ENCODE measurements around the gene COG5. TPM values are rescaled to one million over a fixed set of nuclear protein-coding genes. Genes with fewer than 3 reads are reported as not detected.

The COG5 gene
- total and polyA plus RNA-seq, 4 experiments from 2014 or later, result 39.3 to 87.8 (median 64.6) TPM

DNA sequence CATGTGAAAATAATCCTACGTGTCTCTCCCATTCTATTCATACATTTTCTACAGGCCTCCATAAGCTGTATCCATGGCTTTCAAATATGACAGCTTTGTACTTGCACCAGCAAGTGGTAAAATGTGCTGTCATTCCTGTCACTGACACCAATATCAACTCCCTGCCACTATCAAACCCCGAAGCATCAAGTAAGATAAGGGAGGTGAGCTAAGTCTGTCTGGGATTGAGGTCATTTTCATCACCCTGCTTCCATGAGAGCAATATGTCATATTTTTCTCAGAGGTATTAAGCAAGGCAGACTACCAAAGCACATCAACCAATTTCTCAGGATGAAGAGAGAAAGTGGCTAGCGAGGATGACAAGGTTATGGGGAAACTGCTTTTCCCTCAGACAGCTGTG lies 82.8 kb downstream of the COG5 start:
- no peak overlapping the region for H3K27ac Mint-ChIP-seq
- Histone ChIP-seq H3K4me1 (ENCODE audit: insufficient read depth, low read length) (no peaks in the 10 kb centered on the region), H3K36me3 (ENCODE audit: insufficient read depth, low read length) (no peaks in the 10 kb centered on the region), H3K27me3 (ENCODE audit: insufficient read depth, low read length) (no peaks in the 10 kb centered on the region), H3K9me3 (ENCODE audit: control insufficient read depth in 1 of 2, low read length in 2 of 2) (no peaks in the 10 kb centered on the region), H3K4me3 (ENCODE audit: low read length in 2 of 2) (no peak overlapping the region), H3K27ac (ENCODE audit: low read depth, low read length) (no peak overlapping the region)
- ChIA-PET CTCF (ENCODE audit: partially characterized antibody) (no interaction called here), POLR2A (ENCODE audit: partially characterized antibody) (no interaction called here)
- H3K9me3 Mint-ChIP-seq, result no peaks in the 10 kb centered on the region
- DNase-seq, result no peak
- intact Hi-C loops (cut with micrococcal nuclease), result no loop called here
- H3K4me3 Mint-ChIP-seq, result no peak overlapping the region
- no peaks in the 10 kb centered on the region for H3K27me3 Mint-ChIP-seq
- H3K4me1 Mint-ChIP-seq, result peaks cover 8 to 15% (median 10%) of the 10 kb centered on the region in 4 donors
- H3K36me3 Mint-ChIP-seq, result no peaks in the 10 kb centered on the region

DNA sequence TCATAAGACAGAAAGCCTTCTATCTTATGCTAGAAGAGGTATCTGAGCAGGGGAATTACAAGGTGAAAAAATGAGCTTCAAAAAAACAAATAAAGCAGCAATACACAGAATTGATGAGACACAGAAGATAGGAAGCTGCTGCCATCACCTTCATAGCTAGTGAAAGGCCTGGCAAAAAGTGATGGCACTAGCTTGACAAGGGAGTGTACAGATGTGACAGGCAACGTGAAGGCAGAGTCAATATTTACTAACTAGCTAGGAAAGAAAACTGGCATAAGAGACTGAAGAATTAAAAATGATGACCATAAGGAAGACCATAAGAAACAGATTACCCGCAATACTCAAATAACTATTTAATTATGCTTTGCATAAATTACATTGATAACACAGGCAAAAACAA lies 84.4 kb downstream of the COG5 start:
- no peak for DNase-seq
- Mint-ChIP-seq H3K27ac (no peak overlapping the region), H3K4me3 (no peak overlapping the region), H3K36me3 (peaks cover 2 to 3% of the 10 kb centered on the region in 2 donors), H3K27me3 (no peaks in the 10 kb centered on the region), H3K4me1 (peaks cover 4 to 9% (median 6%) of the 10 kb centered on the region in 4 donors), H3K9me3 (no peaks in the 10 kb centered on the region)
- Histone ChIP-seq H3K36me3 (ENCODE audit: insufficient read depth, low read length) (no peaks in the 10 kb centered on the region), H3K4me3 (ENCODE audit: low read length in 2 of 2) (no peak overlapping the region), H3K4me1 (ENCODE audit: insufficient read depth, low read length) (no peaks in the 10 kb centered on the region), H3K27ac (ENCODE audit: low read depth, low read length) (no peak overlapping the region), H3K9me3 (ENCODE audit: control insufficient read depth in 1 of 2, low read length in 2 of 2) (no peaks in the 10 kb centered on the region), H3K27me3 (ENCODE audit: insufficient read depth, low read length) (no peaks in the 10 kb centered on the region)
- intact Hi-C loops (cut with micrococcal nuclease), result no loop called here
- ChIA-PET POLR2A (ENCODE audit: partially characterized antibody) (no interaction called here), CTCF (ENCODE audit: partially characterized antibody) (no interaction called here)

DNA sequence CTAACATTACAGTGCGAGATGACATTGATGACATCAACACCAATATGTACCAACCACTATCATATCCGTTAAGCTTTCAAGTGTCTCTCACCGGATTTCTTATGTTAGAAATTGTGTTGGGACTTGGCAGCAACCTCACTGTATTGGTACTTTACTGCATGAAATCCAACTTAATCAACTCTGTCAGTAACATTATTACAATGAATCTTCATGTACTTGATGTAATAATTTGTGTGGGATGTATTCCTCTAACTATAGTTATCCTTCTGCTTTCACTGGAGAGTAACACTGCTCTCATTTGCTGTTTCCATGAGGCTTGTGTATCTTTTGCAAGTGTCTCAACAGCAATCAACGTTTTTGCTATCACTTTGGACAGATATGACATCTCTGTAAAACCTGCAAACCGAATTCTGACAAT lies 89.6 kb downstream of the COG5 start:
- H3K27ac Mint-ChIP-seq, result peak overlapping the region in 1 of 7 donors; percentile 38
- H3K4me3 Mint-ChIP-seq, result no peak overlapping the region
- ChIA-PET CTCF (ENCODE audit: partially characterized antibody) (no interaction called here), POLR2A (ENCODE audit: partially characterized antibody) (no interaction called here)
- Histone ChIP-seq H3K4me1 (ENCODE audit: insufficient read depth, low read length) (no peaks in the 10 kb centered on the region), H3K36me3 (ENCODE audit: insufficient read depth, low read length) (no peaks in the 10 kb centered on the region), H3K27me3 (ENCODE audit: insufficient read depth, low read length) (no peaks in the 10 kb centered on the region), H3K4me3 (ENCODE audit: low read length in 2 of 2) (no peak overlapping the region), H3K27ac (ENCODE audit: low read depth, low read length) (no peak overlapping the region), H3K9me3 (ENCODE audit: control insufficient read depth in 1 of 2, low read length in 2 of 2) (no peaks in the 10 kb centered on the region)
- intact Hi-C loops (cut with micrococcal nuclease), result no loop called here
- H3K27me3 Mint-ChIP-seq, result no peaks in the 10 kb centered on the region
- peaks cover 2 to 6% (median 2%) of the 10 kb centered on the region in 4 donors for H3K4me1 Mint-ChIP-seq
- peaks cover 3 to 5% of the 10 kb centered on the region in 2 donors for H3K36me3 Mint-ChIP-seq
- no peak for DNase-seq
- no peaks in the 10 kb centered on the region for H3K9me3 Mint-ChIP-seq

DNA sequence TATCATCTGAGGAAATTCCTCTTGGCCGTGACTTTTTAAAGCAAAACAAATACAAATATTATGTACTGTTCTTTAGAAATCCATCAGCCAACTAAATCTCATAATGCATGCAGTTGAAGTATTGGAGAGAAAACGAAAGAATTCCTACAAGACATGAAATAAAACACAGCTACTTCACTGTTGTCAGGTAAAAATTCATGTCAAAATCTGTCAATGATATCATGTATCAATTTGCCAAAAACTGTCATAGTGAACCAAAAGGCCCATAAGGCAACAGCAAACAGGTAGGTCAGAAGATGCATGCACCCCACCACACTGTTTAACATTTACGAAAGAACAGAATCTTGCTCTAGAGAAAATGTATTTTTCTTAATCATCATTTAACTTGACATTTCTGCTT lies 91.6 kb downstream of the COG5 start:
- no peak overlapping the region for H3K4me3 Mint-ChIP-seq
- no peak for DNase-seq
- H3K27ac Mint-ChIP-seq, result peak overlapping the region in 1 of 7 donors; percentile 22
- intact Hi-C loops (cut with micrococcal nuclease), result no loop called here
- no peaks in the 10 kb centered on the region for H3K9me3 Mint-ChIP-seq
- Histone ChIP-seq H3K27me3 (ENCODE audit: insufficient read depth, low read length) (no peaks in the 10 kb centered on the region), H3K4me1 (ENCODE audit: insufficient read depth, low read length) (no peaks in the 10 kb centered on the region), H3K27ac (ENCODE audit: low read depth, low read length) (no peak overlapping the region), H3K4me3 (ENCODE audit: low read length in 2 of 2) (no peak overlapping the region), H3K9me3 (ENCODE audit: control insufficient read depth in 1 of 2, low read length in 2 of 2) (no peaks in the 10 kb centered on the region), H3K36me3 (ENCODE audit: insufficient read depth, low read length) (no peaks in the 10 kb centered on the region)
- no peaks in the 10 kb centered on the region for H3K27me3 Mint-ChIP-seq
- H3K4me1 Mint-ChIP-seq, result peaks cover 0 to 5% (median 2%) of the 10 kb centered on the region in 4 donors
- CTCF ChIA-PET (ENCODE audit: partially characterized antibody), result interaction anchor here (1.0 to 1.8 kb wide), 3 partner anchors 9 to 407 kb away, joined by 3 to 5 read pairs (median 3); no protein-coding TSS in a partner anchor
- POLR2A ChIA-PET (ENCODE audit: partially characterized antibody), result interaction anchor here (0.9 kb wide), 1 partner anchor 20 kb away, joined by 3 read pairs; no protein-coding TSS in a partner anchor
- peaks cover 3 to 5% of the 10 kb centered on the region in 2 donors for H3K36me3 Mint-ChIP-seq

DNA sequence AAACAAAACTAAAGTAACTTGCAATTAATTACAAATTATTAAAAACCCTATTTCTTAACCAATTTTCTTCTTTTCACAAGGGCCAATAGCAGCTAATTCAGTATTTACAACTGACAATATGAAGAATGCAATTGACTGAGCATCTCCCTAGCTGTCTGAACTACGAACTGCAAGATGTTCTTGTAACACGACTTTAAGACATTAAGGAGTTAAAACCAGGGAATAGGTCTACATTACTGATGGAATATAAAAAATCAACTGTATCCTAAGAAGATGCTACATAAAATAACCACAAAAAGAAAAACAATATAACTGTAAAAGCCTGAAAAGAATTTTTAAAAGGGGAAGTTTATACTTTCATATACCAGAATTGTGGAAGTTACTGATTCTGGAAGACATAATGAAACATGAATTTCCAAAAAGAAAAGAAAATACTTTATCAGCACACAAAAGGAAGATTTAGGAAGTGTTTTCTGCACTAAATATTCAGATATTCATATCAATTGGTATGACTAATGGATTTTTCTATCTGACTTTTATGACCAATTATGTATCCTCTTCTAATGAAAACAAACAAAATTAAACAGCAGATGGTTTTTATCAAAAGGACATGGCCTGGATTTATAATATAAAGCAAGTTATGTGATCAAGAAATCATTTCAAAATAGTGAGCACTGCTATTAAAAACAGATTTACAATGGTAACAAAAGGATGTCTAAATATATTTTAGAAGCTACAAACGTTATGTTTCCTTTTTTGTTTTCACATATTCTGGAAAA lies 92.2 kb downstream of the COG5 start:
- H3K9me3 ChIP-seq (ENCODE audit: control insufficient read depth in 1 of 2, low read length in 2 of 2), result no peaks in the 10 kb centered on the region
- DNase-seq, result no peak
- H3K36me3 ChIP-seq (ENCODE audit: insufficient read depth, low read length), result no peaks in the 10 kb centered on the region
- ChIA-PET POLR2A (ENCODE audit: partially characterized antibody) (no interaction called here), CTCF (ENCODE audit: partially characterized antibody) (interaction anchor here (1.0 to 1.8 kb wide), 3 partner anchors 9 to 408 kb away, joined by 3 to 5 read pairs (median 3); no protein-coding TSS in a partner anchor)
- no peaks in the 10 kb centered on the region for H3K9me3 Mint-ChIP-seq
- no peak overlapping the region for H3K4me3 ChIP-seq (ENCODE audit: low read length in 2 of 2)
- no peaks in the 10 kb centered on the region for H3K27me3 ChIP-seq (ENCODE audit: insufficient read depth, low read length)
- peaks cover 0 to 5% (median 2%) of the 10 kb centered on the region in 4 donors for H3K4me1 Mint-ChIP-seq
- no peaks in the 10 kb centered on the region for H3K27me3 Mint-ChIP-seq
- no peak overlapping the region for H3K4me3 Mint-ChIP-seq
- intact Hi-C loops (cut with micrococcal nuclease), result no loop called here
- peaks cover 3 to 5% of the 10 kb centered on the region in 2 donors for H3K36me3 Mint-ChIP-seq
- H3K4me1 ChIP-seq (ENCODE audit: insufficient read depth, low read length), result no peaks in the 10 kb centered on the region
- H3K27ac ChIP-seq (ENCODE audit: low read depth, low read length), result no peak overlapping the region
- H3K27ac Mint-ChIP-seq, result peak overlapping the region in 1 of 7 donors; percentile 13

DNA sequence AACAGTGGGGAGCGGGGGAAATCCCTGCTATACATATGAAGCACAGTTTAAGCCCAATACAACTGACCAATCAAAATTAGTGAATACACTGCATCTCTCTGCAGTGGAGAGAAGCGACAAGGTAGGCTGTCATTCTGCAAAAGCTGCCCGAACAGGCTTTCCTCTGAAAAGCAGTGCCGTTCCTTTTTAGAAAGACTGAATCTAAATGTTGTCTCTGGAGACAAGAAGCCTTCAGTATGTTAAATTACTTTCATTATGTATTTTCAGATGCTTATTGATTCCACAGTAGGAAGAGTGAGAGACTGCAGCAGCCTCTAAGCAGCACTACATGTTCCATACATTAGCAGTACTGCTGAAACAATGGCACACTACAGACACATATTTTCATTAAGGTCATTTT lies 93.8 kb downstream of the COG5 start, which contains the start of gene GPR22:
Gene GPR22, plus strand, starts transcription at position 129 of the 400 bp plus-strand sequence. CDS start 4,004 bp downstream, outside the sequence.
- no peaks in the 10 kb centered on the region for H3K27me3 Mint-ChIP-seq
- peaks cover 3 to 5% of the 10 kb centered on the region in 2 donors for H3K36me3 Mint-ChIP-seq
- intact Hi-C loops (cut with micrococcal nuclease), result no loop called here
- H3K4me3 Mint-ChIP-seq, result no peak within 1 kb of the TSS
- peaks cover 0 to 5% (median 3%) of the 10 kb centered on the region in 4 donors for H3K4me1 Mint-ChIP-seq
- Histone ChIP-seq H3K27me3 (ENCODE audit: insufficient read depth, low read length) (no peaks in the 10 kb centered on the region), H3K4me1 (ENCODE audit: insufficient read depth, low read length) (no peaks in the 10 kb centered on the region), H3K9me3 (ENCODE audit: control insufficient read depth in 1 of 2, low read length in 2 of 2) (no peaks in the 10 kb centered on the region), H3K36me3 (ENCODE audit: insufficient read depth, low read length) (no peaks in the 10 kb centered on the region), H3K4me3 (ENCODE audit: low read length in 2 of 2) (no peak within 1 kb of the TSS), H3K27ac (ENCODE audit: low read depth, low read length) (no peak within 1 kb of the TSS)
- no peak within 1 kb of the TSS for H3K27ac Mint-ChIP-seq
- no peaks in the 10 kb centered on the region for H3K9me3 Mint-ChIP-seq
- ChIA-PET POLR2A (ENCODE audit: partially characterized antibody) (no interaction called here), CTCF (ENCODE audit: partially characterized antibody) (interaction anchor here (1.4 kb wide), 1 partner anchor 409 kb away, joined by 3 read pairs; no protein-coding TSS in a partner anchor)
- DNase-seq, result no peak

DNA sequence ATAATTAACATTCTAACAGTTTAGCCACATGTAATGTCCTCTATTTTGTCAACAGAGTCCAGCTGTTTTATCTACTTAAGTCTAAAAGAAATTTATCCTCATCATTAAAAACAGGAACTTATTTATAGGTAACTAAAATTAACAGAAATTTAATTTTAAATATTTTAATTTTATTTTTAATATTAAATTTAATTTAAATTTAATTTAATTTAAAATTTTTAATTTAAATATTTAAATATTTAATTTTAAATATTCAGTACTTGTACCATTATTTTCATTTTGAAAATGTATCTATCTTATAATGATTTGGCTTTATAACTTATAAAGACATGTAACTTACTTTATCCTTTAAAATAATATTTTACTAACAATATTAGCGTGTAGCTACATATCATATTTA lies 94.9 kb downstream of the COG5 start:
- no peak overlapping the region for H3K27ac Mint-ChIP-seq
- no peaks in the 10 kb centered on the region for H3K27me3 ChIP-seq (ENCODE audit: insufficient read depth, low read length)
- H3K36me3 Mint-ChIP-seq, result no peaks in the 10 kb centered on the region
- H3K4me1 ChIP-seq (ENCODE audit: insufficient read depth, low read length), result no peaks in the 10 kb centered on the region
- no peak overlapping the region for H3K4me3 Mint-ChIP-seq
- intact Hi-C loops (cut with micrococcal nuclease), result no loop called here
- H3K36me3 ChIP-seq (ENCODE audit: insufficient read depth, low read length), result no peaks in the 10 kb centered on the region
- H3K27me3 Mint-ChIP-seq, result no peaks in the 10 kb centered on the region
- DNase-seq, result no peak
- H3K4me1 Mint-ChIP-seq, result peaks cover 0 to 5% (median 3%) of the 10 kb centered on the region in 4 donors
- ChIA-PET POLR2A (ENCODE audit: partially characterized antibody) (no interaction called here), CTCF (ENCODE audit: partially characterized antibody) (no interaction called here)
- H3K9me3 ChIP-seq (ENCODE audit: control insufficient read depth in 1 of 2, low read length in 2 of 2), result no peaks in the 10 kb centered on the region
- no peak overlapping the region for H3K27ac ChIP-seq (ENCODE audit: low read depth, low read length)
- no peaks in the 10 kb centered on the region for H3K9me3 Mint-ChIP-seq
- no peak overlapping the region for H3K4me3 ChIP-seq (ENCODE audit: low read length in 2 of 2)
